Kidney epithelial cell (primary cell): ENCODE measurements around the gene SIGLEC8. TPM values are rescaled to one million over a fixed set of nuclear protein-coding genes. Genes with fewer than 3 reads are reported as not detected.
"Not testable (repeated sequence)": the region's sequence is repeated elsewhere in the genome, so short reads cannot be mapped to it uniquely, and the experiment has no call there.

Experiments used
- DNase-seq: peaks from one replicate; pipeline ENCODE4 v3.0.0-alpha.2; 2010; ENCODE audit warnings: low read depth
- H3K27me3 ChIP-seq: 2 replicates; pipeline ENCODE4 v1.6.0; 2011; ENCODE audit warnings: low read length; ENCODE audit not compliant: control insufficient read depth, insufficient read depth
- H3K36me3 ChIP-seq: 2 replicates; pipeline ENCODE4 v1.5.1; 2011; ENCODE audit warnings: low read length; ENCODE audit not compliant: control insufficient read depth, insufficient read depth
- H3K4me3 ChIP-seq: 2 replicates; pipeline ENCODE4 v1.5.1; 2011; ENCODE audit warnings: low read depth, mild to moderate bottlenecking, control low read depth, low read length
- CTCF ChIP-seq: IDR thresholded peaks from 2 replicates; pipeline ENCODE4 v1.5.1; 2011; ENCODE audit warnings: mild to moderate bottlenecking, moderate library complexity, low read length, control low read depth, inconsistent platforms; ENCODE audit not compliant: insufficient read depth, poor library complexity, severe bottlenecking
- total RNA-seq: library from RNA; depleted of rRNA; stranded (reverse); fragments of >200 nt; gene quantifications from 2 replicates; pipeline ENCODE4 v1.2.3, GENCODE V29; 2015

The SIGLEC8 gene
- total RNA-seq, 1 donor from 2014 or later = not detected

DNA sequence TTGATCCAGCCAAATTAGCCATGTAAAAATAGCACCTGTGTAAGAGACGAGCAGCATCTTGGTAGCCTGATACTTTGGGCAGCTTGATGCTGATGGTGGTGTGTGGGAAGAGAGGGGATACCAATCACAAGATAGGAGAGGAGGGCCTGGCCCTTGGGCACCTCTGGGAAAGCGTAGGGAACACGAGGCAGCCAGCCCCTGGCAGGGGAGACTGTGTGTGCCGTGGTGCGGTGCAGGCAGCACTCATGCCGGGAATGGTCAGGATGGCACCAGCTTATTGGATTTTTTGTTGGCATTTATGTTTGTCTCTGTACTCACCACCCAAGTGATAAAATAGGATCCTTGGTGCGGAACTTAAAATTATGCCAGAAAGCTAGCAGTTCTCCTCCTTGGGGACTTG lies 10.2 kb downstream of the SIGLEC8 start:
- Histone ChIP-seq H3K36me3 (no peaks in the 10 kb centered on the region), H3K27me3 (no peaks in the 10 kb centered on the region), H3K4me3 (no peak overlapping the region)
- no peak for TF ChIP-seq CTCF
- no peak for DNase-seq

- not testable (repeated sequence) for DNase-seq, H3K36me3 ChIP-seq, H3K4me3 ChIP-seq, H3K27me3 ChIP-seq
Measured at GRCh38 chr19:51447510-51447909, 10.7 kb downstream of the SIGLEC8 start.

GRCh38 chr19:51441410-51442390 lies 16.6 kb downstream of the SIGLEC8 start:
- Histone ChIP-seq H3K27me3 (no peaks in the 10 kb centered on the region), H3K4me3 (no peak overlapping the region), H3K36me3 (no peaks in the 10 kb centered on the region)
- no peak for DNase-seq
- no peak for TF ChIP-seq CTCF

- TF ChIP-seq CTCF = no peak
- no peak overlapping the region for H3K4me3 ChIP-seq
- no peaks in the 10 kb centered on the region for H3K36me3 ChIP-seq
- H3K27me3 ChIP-seq = no peaks in the 10 kb centered on the region
- no peak for DNase-seq
Measured at GRCh38 chr19:51440846-51441409, 17.3 kb downstream of the SIGLEC8 start.

DNA sequence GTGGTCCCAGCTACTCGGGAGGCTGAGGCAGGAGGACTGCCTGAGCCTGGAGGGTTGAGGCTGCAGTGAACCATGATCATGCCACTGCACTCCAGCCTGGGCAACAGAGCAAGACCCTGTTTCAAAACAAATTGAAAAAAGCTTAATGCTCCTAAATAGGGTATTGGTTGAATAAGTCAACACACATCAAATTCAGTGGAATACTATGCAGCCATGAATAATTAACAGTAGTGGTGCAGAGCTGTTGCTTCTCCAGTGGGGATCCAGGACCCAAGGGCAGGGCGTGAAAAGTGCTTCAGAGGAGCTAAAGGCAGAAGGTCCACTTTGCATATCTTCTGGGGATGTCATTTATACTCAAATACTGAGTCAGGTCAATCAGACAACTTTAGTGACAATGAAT lies 18.2 kb downstream of the SIGLEC8 start:
- TF ChIP-seq CTCF = no peak
- H3K27me3 ChIP-seq = no peaks in the 10 kb centered on the region
- DNase-seq = no peak
- H3K4me3 ChIP-seq = no peak overlapping the region
- H3K36me3 ChIP-seq = no peaks in the 10 kb centered on the region

DNA sequence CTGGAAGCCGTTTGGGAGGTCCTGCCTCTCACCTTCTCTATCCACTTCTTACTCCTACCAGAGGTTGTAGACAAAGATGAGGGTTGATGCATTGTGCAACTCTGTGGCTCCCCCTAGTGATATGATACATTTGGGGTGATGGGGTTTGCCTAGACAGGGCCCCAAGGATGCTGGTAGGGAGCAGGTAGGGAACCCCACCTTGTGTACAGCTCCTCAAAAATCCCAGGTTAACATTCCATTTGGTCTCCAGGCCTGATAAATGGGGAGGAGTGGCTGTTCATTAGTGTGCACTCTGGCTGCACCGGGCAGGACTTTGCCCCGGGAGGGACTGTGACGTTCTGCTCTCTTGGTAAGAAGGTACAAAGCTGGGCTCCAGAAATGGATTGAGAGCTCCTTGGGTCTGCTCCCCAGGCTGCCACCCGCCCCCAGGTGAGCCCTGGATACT lies 19.2 kb downstream of the SIGLEC8 start:
- H3K4me3 ChIP-seq = no peak overlapping the region
- H3K27me3 ChIP-seq = no peaks in the 10 kb centered on the region
- DNase-seq = no peak
- TF ChIP-seq CTCF = peak; percentile 5
- H3K36me3 ChIP-seq = no peaks in the 10 kb centered on the region
